Fibroblast of skin of left quadriceps (primary cell): ENCODE data around the gene SRP14.
"Not testable (repeated sequence)": the region's sequence is repeated elsewhere in the genome, so short reads cannot be mapped to it uniquely, and the experiment has no call there.

Experiments
- DNase-seq, 2 experiments: peaks; one replicate each; pipeline ENCODE4 v3.0.0-alpha.2; 2013; ENCODE audit warnings: low read depth in 2 of 2

The SRP14 gene

GRCh38 chr15:40050788-40051470 lies 11.9 kb upstream of the SRP14 start:
- DNase-seq = no peak

GRCh38 chr15:40048926-40049475 lies 10.0 kb upstream of the SRP14 start:
- no peak for DNase-seq

- no peak for DNase-seq
Observed at GRCh38 chr15:40048211-40048792, 9.3 kb upstream of the SRP14 start.

- no peak for DNase-seq
Observed at GRCh38 chr15:40047415-40048210, 8.6 kb upstream of the SRP14 start.

- DNase-seq = no peak
Observed at GRCh38 chr15:40046721-40047414, 7.9 kb upstream of the SRP14 start.

GRCh38 chr15:40045572-40046217 lies 6.7 kb upstream of the SRP14 start:
- no peak for DNase-seq

- DNase-seq = peak in 1 of 2 experiments; percentile 49
Observed at GRCh38 chr15:40044717-40045571, 6.0 kb upstream of the SRP14 start.

- DNase-seq = no peak
Observed at GRCh38 chr15:40043927-40044716, 5.1 kb upstream of the SRP14 start.

GRCh38 chr15:40042791-40043320 lies 3.9 kb upstream of the SRP14 start:
- DNase-seq = no peak

GRCh38 chr15:40040770-40041169 lies 1.8 kb upstream of the SRP14 start:
- DNase-seq = no peak

- no peak for DNase-seq
Observed at GRCh38 chr15:40040293-40040635, 1.3 kb upstream of the SRP14 start.

GRCh38 chr15:40038275-40038637 lies 725 bp downstream of the SRP14 start:
- no peak for DNase-seq

GRCh38 chr15:40037721-40038120 lies 1.3 kb downstream of the SRP14 start:
- no peak for DNase-seq

- DNase-seq = not testable (repeated sequence)
Observed at GRCh38 chr15:40035182-40035581, 3.8 kb downstream of the SRP14 start.

GRCh38 chr15:40034186-40034946 lies 4.6 kb downstream of the SRP14 start:
- DNase-seq = no peak

- DNase-seq = no peak
Observed at GRCh38 chr15:40032125-40032839, 6.7 kb downstream of the SRP14 start.

GRCh38 chr15:40031300-40031699 lies 7.7 kb downstream of the SRP14 start:
- no peak for DNase-seq
